Muscle of leg (tissue), 9 donors: ENCODE measurements around the gene IL1RL2. TPM values are rescaled to one million over a fixed set of nuclear protein-coding genes. Genes with fewer than 3 reads are reported as not detected.

Experiments
- polyA plus RNA-seq, 8 donors: library from polyadenylated mRNA; unstranded; fragments of 120-200 nt; gene quantifications; one replicate each; pipeline versions ENCODE4 v1.2.1 to v1.2.3, GENCODE V29; 2013; ENCODE audit warnings: inconsistent platforms in 1 of 8, low replicate concordance in 1 of 8; ENCODE audit not compliant: insufficient read length in 8 of 8, insufficient read depth in 1 of 8
- total RNA-seq: library from RNA; stranded (reverse); fragments of 120-200 nt; gene quantifications from one replicate; pipeline ENCODE4 v1.2.4, GENCODE V29; 2013

The IL1RL2 gene
- total and polyA plus RNA-seq, 9 donors: 0.14 to 0.73 (median 0.23) TPM

Other genes with a start within 250 kb of the IL1RL2 start
- gene IL1R2, start 195.1 kb upstream of the IL1RL2 start, total RNA-seq: 0.18 TPM
- 1 to 10 TPM in 1 of 8 donors, under 1 TPM in 4, not detected in 3; 0.06 to 1.0 (median 0.17) TPM for gene IL1R2, start 195.1 kb upstream of the IL1RL2 start, polyA plus RNA-seq
- 7.5 TPM for gene IL1R1, start 44.3 kb upstream of the IL1RL2 start, total RNA-seq
- gene IL1R1, start 44.3 kb upstream of the IL1RL2 start, polyA plus RNA-seq: 10 to 100 TPM in 4 of 8 donors, 1 to 10 TPM in 4; 7.3 to 13.3 (median 10.8) TPM
- 0.31 TPM for gene IL1RL1, start 124.5 kb downstream of the IL1RL2 start, total RNA-seq
- gene IL1RL1, start 124.5 kb downstream of the IL1RL2 start, polyA plus RNA-seq: under 1 TPM; 0.05 to 0.34 (median 0.20) TPM
- 0.98 TPM for gene IL18R1, start 168.8 kb downstream of the IL1RL2 start, total RNA-seq
- 1 to 10 TPM in 2 of 8 donors, under 1 TPM in 6; 0.30 to 1.1 (median 0.50) TPM for gene IL18R1, start 168.8 kb downstream of the IL1RL2 start, polyA plus RNA-seq
- gene IL18RAP, start 236.1 kb downstream of the IL1RL2 start, total RNA-seq: 0.35 TPM
- under 1 TPM; 0.14 to 0.39 (median 0.25) TPM for gene IL18RAP, start 236.1 kb downstream of the IL1RL2 start, polyA plus RNA-seq